Stimulated activated CD4-positive, alpha-beta T cell treated with anti-CD3 and anti-CD28 coated beads, Interleukin-4, amount 100 ng/mL, for 48 hours (primary cell): ENCODE measurements around the gene PITPNC1.
A peak's percentile ranks its signal among the peaks of the same experiment; 100 is the strongest.
"Not testable (repeated sequence)": the region's sequence is repeated elsewhere in the genome, so short reads cannot be mapped to it uniquely, and the experiment has no call there.

Experiments used
- DNase-seq, 2 donors: peaks; one replicate each; pipeline ENCODE4 v3.0.0-alpha.2; 2020; ENCODE audit warnings: low read depth in 2 of 2

The PITPNC1 gene

DNA sequence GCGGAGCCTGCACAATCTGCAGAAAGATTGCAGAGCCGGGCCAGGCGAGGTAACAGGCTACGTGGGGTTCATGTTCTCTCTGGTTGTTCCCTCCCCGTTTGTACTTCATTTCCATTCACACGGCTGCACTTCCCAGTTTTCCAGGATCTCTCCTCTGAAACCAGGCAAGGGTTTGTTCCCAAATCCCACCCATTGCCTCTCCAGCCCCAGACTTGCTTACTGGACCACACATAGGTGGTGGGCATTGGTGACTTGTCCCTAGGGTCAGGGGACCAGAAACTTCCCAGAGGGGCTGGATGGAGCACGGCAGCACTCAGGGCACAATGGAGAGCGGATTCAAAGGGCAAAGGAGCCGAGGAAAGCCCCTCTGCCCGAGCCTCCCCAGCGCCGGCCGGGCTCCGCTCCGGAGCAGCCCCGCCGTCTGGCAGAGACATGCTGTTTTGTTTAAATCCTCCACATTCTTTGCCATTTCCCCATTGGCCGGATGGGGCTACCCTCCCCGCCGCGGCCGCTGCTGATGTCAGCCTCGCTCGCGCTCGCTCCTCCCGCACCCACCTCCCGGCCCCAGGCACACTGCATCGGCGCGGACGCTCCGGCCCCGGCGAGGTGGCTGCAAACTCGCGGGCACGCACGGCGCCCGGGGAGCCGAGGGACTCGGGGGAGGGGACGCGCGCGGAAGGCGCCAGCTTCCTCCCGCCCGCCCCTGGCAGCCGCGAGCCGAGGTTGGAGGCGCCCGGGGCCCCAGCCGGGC lies at the start of gene PITPNC1:
Gene PITPNC1 (plus strand): TSS at position 545 of the 751 bp plus-strand sequence.
- peak; percentile 76 to 88 for DNase-seq

DNA sequence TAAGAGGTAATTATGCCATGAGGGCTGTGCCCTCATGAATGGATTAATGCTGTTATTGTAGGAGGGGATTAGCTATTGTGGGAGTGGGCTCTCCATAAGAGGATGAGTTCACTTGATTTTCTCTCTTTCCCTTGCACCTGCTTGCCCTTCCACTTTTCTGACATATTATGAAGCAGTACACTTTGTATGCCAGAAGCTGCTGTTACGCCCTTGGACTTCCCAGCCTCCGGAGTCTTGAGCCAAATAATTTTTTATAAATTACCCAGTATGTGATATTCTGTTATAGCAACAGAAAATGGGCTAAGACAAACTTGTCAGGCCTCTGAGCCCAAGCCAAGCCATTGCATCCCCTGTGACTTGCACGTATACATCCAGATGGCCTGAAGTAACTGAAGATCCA lies 49.1 kb upstream of the PITPNC1 start:
- no peak for DNase-seq

DNA sequence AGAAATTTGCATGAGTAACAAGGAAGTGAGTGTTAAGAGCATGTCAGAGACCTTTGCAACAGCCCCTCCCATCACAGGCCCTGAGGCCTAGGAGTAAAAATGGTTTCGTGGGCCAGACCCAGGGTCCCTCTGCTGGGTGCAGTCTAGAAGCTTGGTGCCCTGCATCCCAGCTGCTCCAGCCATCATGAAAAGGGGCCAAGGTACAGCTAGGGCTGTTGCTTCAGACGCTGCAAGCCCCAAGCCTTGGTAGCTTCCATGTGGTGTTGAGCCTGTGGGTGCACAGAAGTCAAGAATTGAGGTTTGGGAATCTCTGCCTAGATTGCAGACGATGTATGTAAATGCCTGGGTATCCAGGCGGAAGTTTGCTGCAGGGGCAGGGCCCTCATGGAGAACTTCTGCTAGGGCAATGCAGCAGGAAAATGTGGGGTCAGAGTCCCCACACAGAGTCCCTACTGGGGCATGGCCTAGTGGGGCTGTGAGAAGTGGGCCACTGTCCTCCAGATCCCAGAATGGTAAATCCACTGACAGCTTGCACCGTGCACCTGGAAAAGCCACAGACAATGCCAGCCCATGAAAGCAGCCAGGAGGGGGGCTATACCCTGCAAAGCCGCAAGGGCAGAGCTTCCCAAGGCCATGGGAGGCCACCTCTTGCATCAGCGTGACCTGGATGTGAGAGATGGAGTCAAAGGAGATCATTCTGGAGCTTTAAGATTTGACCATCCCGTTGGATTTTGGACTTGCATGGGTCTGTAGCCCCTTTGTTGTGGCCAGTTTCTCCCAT lies 45.5 kb upstream of the PITPNC1 start:
- DNase-seq = not testable (repeated sequence)

DNA sequence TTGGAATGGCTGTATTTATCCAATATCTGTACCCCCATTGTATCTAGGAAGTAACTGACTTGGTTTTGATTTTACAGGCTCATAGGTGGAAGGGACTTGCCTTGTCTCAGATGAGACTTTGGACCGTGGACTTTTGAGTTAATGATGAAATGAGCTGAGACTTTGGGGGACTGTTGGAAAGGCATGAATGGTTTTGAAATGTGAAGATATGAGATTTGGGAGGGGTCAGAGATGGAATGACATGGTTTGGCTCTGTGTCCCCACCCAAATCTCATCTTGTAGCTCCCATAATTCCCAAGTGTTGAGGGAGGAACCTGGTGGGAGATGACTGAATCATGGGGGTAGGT lies 44.9 kb upstream of the PITPNC1 start:
- DNase-seq = not testable (repeated sequence)

DNA sequence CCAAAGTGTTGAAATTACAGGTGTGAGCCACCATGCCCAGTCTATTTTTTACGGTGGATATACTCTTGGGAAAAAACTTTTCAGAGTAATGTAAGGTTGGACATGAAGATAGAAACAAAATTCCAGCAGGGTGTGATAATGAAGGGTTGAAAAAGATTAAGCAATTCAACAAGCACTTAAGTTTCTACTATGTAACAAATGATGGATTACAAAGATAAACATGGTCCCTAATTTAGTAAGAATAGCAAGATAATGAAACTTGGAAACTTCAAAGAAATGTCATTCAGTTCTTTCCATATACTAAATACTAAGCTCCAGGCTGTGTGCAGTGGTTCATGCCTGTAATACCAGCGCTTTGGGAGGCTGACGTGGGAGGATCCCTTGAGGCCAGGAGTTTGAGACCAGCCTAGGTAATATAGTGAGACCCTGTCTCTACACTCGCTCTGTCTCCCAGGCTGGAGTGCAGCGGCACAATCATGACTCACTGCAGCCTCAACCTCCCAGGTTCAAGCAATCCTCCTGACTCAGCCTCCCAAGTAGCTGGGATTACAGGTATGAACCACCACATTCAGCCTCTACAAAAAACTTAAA lies 41.7 kb upstream of the PITPNC1 start:
- DNase-seq = no peak

DNA sequence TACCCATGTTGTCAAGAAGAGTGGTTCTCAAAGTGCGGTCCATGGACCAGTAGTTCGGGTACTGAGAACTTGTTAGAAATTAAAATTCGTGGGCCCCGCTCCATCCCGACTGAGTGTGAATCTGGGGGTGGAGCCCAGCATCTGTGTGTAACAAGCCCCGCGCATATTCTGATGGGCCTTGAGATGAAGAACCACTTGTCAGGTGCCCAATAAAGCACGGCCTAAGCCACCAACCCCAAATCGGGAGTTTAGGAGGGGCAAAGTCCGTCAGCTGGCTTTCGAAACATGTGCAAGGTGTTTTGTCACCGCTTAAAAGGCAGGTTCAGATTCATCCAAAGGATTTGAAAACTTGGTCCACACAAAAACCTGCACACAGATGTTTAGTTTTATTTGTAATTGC lies 40.2 kb upstream of the PITPNC1 start:
- DNase-seq = no peak

DNA sequence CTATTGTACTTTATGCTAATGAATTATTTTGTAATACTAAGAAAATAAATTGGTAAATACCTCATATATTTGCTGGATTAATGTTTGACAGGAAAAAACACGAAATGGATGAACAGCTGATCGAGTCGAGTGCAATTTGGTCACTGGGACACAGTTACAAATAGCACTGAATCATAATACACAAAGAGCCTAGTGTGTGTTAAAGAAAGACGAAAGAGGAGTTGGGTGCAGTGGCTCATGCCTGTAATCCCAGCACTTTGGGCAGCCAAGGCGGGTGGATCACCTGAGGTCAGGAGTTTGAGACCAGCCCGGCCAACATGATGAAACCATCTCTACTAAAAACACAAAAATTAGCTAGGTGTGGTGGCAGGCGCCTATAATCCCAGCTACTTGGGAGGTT lies 38.7 kb upstream of the PITPNC1 start:
- not testable (repeated sequence) for DNase-seq

DNA sequence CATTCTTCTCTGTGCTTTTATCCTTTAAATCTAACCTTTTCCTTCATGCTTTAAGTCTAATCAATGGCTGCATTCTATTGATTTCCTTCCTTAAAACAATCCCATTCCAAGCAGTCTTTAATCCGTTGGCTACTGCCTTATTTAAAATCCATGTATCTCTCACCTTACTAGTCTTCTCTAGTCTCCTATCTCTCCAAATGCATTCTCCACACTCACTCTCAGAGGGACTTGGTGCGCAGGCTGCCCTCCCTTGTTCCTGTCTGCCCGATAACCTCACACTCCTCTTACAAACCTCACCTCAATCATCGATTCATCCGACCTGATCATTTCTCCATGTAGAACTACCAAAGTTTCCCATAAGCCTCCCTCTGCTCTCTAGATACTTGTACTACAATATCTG lies 33.8 kb upstream of the PITPNC1 start:
- DNase-seq = no peak

DNA sequence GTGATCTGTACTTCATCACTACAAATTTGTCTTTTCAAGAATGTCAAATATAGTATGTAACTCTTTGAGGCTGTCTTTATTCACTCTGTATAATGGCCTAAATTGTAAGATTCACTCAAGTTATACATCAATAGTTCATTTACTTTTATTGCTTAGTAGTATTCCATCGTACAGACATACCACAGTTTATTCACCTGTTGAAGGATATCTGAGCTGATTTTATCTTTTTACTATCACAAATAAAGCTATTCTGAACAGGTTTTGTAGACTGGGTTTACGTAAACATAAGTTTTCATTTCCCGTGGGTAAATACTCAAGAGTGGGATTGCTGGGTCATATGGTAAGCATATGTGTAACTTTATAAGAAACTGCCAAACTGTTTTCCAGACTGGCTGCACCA lies 29.3 kb upstream of the PITPNC1 start:
- no peak for DNase-seq

DNA sequence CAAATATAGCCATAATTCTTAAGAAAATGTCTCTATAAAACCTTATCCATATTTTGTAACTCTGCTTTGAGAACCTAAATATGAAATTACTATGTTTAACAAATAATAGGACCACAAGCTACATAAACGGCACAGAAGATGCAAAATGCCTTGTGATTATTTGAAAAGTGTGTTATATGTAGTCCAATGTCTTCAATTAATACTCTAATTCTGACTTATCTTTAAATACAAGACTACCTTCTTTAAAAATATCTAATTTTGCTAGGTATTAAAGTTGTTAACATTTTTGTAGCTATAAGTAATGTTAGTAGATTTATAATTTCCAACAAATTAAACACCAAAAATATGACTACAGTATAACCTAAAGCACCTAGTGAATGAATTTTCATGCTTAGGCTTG lies 27.7 kb upstream of the PITPNC1 start:
- DNase-seq = no peak

DNA sequence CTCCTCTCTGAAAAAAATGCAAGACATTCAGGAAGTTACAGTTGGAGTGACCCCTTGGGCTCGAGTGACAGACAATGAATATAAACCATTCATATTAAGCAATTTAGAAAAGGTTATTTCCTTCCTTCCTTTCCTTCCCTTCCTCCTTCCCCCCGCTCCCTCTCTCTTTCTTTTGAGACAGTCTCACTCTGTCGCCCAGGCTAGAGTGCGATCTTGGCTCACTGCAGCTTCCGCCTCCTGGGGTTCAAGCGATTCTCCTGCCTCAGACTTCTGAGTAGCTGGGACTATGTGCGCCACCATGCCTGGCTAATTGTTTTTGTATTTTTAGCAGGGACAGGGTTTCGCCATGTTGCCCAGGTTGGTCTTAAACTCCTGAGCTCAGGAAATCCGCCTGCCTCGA lies 23.9 kb upstream of the PITPNC1 start:
- DNase-seq = no peak

DNA sequence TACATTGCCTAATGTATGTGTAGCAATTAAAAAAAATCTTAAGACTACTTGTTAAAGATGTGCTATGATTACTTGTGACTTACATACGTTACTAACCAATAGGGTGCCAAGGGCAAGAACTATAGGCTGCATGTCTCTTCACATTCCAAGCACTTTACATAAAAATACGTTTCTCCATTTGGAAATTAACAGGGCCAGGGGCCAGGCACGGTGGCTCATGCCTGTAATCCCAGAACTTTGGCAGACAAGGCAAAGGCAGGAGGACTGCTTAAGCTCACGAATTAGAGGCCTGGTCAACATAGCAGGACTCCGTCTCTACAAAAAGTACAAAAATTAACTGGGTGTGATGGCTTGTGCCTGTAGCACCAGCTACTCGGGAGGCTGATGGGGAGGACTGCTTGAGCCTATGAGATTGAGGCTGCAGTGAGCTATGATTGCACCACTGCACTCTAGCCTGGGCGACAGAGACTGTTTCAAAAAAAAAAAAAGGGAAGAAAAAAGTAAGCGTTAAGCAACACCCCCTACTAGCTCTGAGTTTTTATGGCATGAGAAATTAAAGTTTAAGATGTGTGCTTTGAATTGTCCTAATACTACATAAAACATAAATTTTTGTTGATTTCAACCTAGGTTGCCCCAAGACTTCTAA lies 23.0 kb upstream of the PITPNC1 start:
- no peak for DNase-seq

DNA sequence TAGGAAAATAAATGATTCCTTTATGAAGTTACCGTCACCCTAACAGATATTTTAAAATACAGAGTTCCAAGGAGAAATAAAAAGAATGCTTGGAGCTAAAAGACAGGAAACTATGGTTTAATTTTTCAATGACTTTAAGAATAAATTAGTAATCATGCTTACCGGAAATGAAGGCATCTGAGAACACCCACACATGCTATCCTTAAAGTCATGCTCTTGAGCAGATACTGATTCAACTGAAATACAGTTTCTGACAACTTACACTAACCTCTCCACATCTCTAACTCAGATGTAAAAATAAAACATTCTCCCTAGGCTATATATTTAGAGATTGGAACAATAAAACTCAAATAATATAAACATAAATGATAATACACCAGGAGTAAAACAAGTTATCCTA lies 18.5 kb upstream of the PITPNC1 start:
- no peak for DNase-seq

DNA sequence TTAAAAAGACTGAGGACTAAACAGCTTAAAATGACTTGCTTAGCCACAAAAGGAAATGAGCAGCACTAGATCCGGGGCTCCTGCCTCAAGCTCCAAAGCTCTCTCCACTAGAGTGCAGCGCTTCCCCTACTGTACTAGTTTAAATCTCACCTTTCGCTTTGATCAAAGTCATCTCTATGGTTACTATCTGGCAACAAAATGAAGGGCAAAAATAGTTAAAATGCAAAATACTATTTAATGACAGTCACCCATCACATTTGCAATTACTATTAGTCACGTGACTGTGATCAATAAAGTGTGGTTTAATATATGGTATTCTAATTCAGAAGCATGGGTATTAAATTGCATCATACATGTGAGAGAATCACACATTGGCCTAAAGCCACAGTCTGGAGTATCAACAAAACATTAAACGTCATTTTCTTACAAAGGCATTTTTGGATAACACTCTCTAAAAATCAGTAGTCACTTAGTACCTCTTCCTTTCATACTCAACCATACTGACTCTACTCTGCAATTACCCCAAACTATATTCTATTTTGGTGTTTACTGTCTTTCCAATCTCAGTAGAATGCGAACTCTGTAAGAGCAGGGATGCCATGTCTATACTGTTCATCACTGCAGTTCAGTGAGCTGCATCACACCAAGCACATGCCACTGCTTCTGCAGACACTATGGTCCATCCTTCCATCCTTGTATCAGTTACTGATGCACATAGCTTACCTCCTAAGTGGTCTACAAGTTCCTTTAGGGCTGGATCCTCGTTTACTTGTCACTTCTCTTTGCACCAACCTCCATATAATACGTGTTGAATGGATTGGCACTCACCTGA lies 16.9 kb upstream of the PITPNC1 start:
- DNase-seq = no peak

DNA sequence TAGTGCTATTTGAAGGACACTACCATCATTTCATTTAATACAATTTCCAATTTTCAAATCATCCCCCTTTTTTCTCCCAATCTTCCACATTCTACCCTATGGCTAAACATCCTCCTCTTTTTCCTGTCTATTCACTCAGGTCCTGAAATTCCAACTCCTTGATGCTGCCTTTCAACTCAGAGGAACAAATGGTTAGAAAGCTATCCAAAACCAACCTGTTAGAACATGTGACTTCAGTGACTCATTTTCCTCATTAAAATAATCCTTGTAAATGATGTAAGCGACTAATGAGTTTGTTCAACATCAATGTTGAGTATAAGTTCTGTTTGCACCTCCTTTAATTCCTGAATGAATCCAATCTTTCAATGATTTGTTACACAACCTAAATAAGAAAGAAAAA lies 16.2 kb upstream of the PITPNC1 start:
- DNase-seq = no peak

DNA sequence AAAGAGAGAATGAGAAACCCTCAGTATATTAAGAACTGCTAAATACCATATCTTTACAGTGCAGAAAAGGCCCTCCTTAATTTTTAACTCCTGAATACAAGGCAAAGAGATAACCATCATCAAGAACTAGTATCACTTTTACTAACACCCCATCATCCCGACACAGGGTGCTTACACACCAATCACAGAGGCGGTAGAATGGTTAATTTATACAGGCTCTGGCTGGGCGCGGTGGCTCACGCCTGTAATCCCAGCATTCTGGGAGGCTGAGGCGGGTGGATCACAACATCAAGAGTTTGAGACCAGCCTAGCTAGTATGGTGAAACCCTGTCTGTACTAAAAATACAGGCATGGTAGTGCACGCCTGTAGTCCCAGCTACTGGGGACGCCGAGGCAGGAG lies 14.9 kb upstream of the PITPNC1 start:
- no peak for DNase-seq

DNA sequence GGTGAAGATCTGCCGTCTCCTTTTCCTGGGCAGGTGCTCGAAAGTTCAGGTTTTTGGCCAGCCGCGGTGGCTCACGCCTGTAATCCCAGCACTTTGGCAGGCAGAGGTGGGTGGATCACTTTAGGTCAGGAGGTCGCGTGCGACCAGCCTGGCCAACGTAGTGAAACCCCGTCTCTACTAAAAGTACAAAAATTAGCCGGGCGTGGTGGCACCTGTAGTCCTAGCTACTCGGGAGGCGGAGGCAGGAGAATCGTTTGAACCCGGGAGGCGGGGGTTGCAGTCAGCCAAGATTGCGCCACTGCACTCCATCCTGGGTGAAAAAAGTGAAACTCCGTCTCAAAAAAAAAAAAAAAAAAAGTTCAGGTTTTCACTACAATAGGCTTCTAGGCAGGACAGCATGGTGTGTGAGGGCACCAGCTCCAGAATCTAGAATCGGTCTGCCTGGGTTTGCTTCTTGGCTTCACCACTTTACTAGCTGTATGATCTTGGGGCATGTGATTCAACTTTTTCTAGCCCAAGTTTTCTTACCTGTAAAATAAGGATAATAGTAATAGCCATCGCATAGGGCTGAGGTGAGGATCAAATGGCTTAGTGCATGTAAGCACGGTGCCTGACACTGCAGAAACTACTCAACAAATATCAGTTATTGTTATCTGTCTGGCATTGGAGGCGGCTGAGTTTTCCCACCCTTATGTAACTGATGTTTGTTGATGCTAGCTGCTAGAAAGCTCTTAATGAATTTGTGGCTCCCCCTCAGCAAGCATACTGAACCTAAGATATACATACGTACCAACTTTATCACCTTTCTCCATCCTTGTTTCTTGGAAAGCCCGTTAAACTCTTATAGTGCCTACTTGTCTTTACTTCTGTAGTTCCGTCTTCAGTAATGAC lies 12.0 kb upstream of the PITPNC1 start:
- DNase-seq = no peak

DNA sequence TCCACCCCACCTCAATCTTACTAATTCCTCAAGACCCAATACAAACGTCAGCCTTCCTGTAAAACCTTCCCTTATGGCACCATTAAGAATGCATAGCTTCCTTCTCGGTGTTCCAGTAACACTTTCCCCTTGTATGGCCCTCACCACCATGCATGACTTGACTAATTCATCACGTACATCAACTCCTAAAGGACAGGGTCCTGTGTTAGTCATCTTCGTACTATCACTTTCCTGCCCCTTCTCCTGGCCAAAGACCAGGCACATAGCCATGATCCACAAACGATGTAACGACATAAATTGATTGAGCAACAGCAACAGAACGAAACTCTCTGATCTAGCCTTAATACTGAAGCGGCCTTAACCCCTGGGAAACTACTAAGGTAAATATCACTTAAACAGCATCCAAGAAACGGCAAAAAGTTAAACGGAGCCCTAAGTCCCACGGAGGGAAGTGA lies 11.3 kb upstream of the PITPNC1 start:
- DNase-seq = no peak

DNA sequence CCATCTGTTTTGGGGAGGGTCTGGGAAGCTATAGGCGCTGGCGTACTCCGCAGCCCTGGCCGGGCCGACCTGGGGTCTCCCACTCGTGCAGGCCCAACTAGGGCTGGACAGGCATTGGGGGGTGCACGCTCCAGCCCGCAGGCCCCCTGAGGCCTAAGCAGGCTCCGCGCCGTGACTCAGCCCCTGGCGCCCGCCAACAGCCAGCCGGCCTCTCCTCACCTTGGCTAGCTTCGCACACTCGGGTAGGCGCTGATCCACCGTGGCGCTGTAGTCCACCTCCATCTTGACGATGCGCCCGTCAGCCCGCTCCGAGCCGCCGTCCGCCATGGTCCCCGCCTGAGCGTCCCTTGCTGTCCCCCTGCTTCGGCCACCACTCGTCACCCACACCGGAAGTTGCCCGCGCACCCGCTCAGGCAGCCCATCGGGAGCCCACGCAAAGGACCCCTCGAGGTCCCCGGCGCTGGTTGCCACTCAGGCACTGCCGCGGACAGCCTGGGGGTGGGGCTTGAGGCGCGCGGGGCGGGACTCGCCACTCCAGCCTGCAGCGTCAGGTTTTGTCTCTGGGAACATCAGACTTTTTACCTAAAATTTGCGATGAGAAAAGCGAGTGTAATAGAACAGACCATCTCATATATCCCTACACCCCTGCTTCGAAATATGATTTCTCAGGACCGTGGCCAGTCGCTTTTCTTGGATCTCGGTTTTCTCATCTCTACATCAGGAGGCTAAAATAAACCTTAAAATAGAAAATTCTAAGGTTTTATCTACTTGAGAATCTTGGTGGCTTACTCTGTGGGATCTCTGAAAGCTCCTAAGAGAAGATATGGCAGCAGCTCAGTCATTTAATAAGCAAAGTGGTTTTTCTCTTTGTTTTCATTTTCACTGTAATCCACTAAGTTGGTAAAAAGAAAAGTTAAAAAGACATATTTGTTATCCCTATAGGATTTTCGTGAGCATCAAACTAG lies 10.6 kb upstream of the PITPNC1 start, which contains the start of gene PSMD12:
Gene PSMD12 (minus strand): TSS at position 385 of the 965 bp plus-strand sequence. CDS start 58 bp downstream, at position 327.
- DNase-seq = peak; percentile 91 to 94
